H1 (cell line): ENCODE results near the gene PCDH9. TPM values are rescaled to one million over a fixed set of nuclear protein-coding genes. Genes with fewer than 3 reads are reported as not detected.

Experiments used
- CTCF ChIA-PET: fragments of 300-600 bp; sonication (Branson Sonifier 250); formaldehyde crosslinking; loops from one replicate; lab custom pipeline; 2021; ENCODE audit not compliant: partially characterized antibody; lab: Charles Lee
- POLR2A ChIA-PET: fragments of 300-600 bp; sonication (Branson Sonifier 250); formaldehyde crosslinking; loops from one replicate; lab custom pipeline; 2021; ENCODE audit warnings: inconsistent platforms; ENCODE audit not compliant: partially characterized antibody; lab: Charles Lee
- DNase-seq, 2 experiments: peaks; one replicate each; pipeline versions ENCODE4 v3.0.0 to v3.0.0-alpha.2; 2010 to 2022; ENCODE audit warnings: low spot score in 2 of 2, low read depth in 1 of 2, mixed read lengths in 1 of 2
- FAIRE-seq: peaks from 2 replicates; lab custom pipeline; 2011; peaks lifted over from hg19 to GRCh38; lab: Jason Lieb, UNC
- H2AFZ ChIP-seq: 2 replicates; pipeline ENCODE4 v1.8.1; 2012; ENCODE audit warnings: low read length, inconsistent platforms
- H2AK5ac ChIP-seq: 2 replicates; pipeline ENCODE4 v1.6.1; 2013; ENCODE audit warnings: low read depth, low read length
- H2BK120ac ChIP-seq: replicated peaks from 2 replicates; pipeline ENCODE3; 2013; ENCODE audit warnings: low read depth, low read length, inconsistent platforms
- H2BK12ac ChIP-seq: 2 replicates; pipeline ENCODE4 v1.6.1; 2013; ENCODE audit warnings: low read depth, low read length
- H2BK15ac ChIP-seq: 2 replicates; pipeline ENCODE4 v1.6.1; 2013; ENCODE audit warnings: low read length
- H2BK20ac ChIP-seq: 2 replicates; pipeline ENCODE4 v1.6.1; 2013; ENCODE audit warnings: low read length
- H2BK5ac ChIP-seq: 2 replicates; pipeline ENCODE4 v1.6.1; 2013; ENCODE audit warnings: low read depth, low read length
- H3K14ac ChIP-seq: 2 replicates; pipeline ENCODE4 v1.6.1; 2013; ENCODE audit warnings: inconsistent platforms; ENCODE audit not compliant: insufficient read length
- H3K18ac ChIP-seq: 2 replicates; pipeline ENCODE4 v1.6.1; 2013; ENCODE audit warnings: low read length; ENCODE audit errors: extremely low read depth
- H3K23ac ChIP-seq: 2 replicates; pipeline ENCODE4 v1.6.1; 2013; ENCODE audit warnings: inconsistent platforms; ENCODE audit not compliant: insufficient read length
- H3K23me2 ChIP-seq: 2 replicates; pipeline ENCODE4 v1.6.1; 2013; ENCODE audit warnings: low read depth, low read length
- H3K27ac ChIP-seq: 2 replicates; pipeline ENCODE4 v1.6.1; 2011; ENCODE audit warnings: low read depth, low read length, inconsistent platforms
- H3K27me3 ChIP-seq, 4 experiments: replicated peaks in 1 of 4; 1 replicate in 1 of 4; 2 replicates in 3 of 4; pipeline versions ENCODE4 v1.6.1 to v1.8.1; 2011 to 2013; ENCODE audit warnings: low read length in 3 of 4, mild to moderate bottlenecking in 3 of 4, inconsistent platforms in 2 of 4, mixed read lengths in 2 of 4, moderate library complexity in 1 of 4; ENCODE audit not compliant: control insufficient read depth in 3 of 4, insufficient read depth in 3 of 4; ENCODE audit errors: extremely low read depth in 1 of 4
- H3K36me3 ChIP-seq, 4 experiments: 2 replicates each; pipeline versions ENCODE4 v1.6.1 to v1.8.1; 2011 to 2013; ENCODE audit warnings: mild to moderate bottlenecking in 4 of 4, low read length in 3 of 4, moderate library complexity in 2 of 4, control low read depth in 1 of 4, inconsistent platforms in 1 of 4; ENCODE audit not compliant: insufficient read depth in 4 of 4, control insufficient read depth in 2 of 4
- H3K4ac ChIP-seq: replicated peaks from 2 replicates; pipeline ENCODE3; 2013; ENCODE audit warnings: low read length, low read depth, mixed read lengths, inconsistent platforms; ENCODE audit not compliant: insufficient read length
- H3K4me1 ChIP-seq, 4 experiments: replicated peaks in 1 of 4; 1 replicate in 1 of 4; 2 replicates in 3 of 4; pipeline versions ENCODE4 v1.6.1 to v1.8.1; 2011 to 2013; ENCODE audit warnings: low read length in 3 of 4, inconsistent platforms in 2 of 4, mixed read lengths in 1 of 4; ENCODE audit not compliant: insufficient read depth in 4 of 4, control insufficient read depth in 3 of 4
- H3K4me2 ChIP-seq, 2 experiments: 2 replicates each; pipeline versions ENCODE4 v1.6.1 to v1.8.1; 2011 to 2013; ENCODE audit warnings: low read depth in 2 of 2, low read length in 2 of 2, control low read depth in 1 of 2, inconsistent platforms in 1 of 2, mild to moderate bottlenecking in 1 of 2; ENCODE audit not compliant: insufficient read depth in 1 of 2
- H3K4me3 ChIP-seq, 4 experiments: fragments of 200-600, 300-600 bp in 1 of 4; sonication (generic), shearing (Covaris generic), sonication (Bioruptor Twin) in 1 of 4; 2 replicates each; pipeline versions ENCODE4 v1.5.1 to v1.8.1; 2011 to 2016; ENCODE audit warnings: low read length in 4 of 4, low read depth in 3 of 4, control low read depth in 2 of 4, inconsistent platforms in 2 of 4, mild to moderate bottlenecking in 2 of 4, mixed read lengths in 1 of 4, moderate library complexity in 1 of 4; ENCODE audit not compliant: insufficient read depth in 2 of 4; ENCODE audit errors: extremely low read depth in 1 of 4
- H3K56ac ChIP-seq: replicated peaks from 2 replicates; pipeline ENCODE3; 2013; ENCODE audit warnings: low read depth, mild to moderate bottlenecking, mixed read lengths, low read length, inconsistent platforms; ENCODE audit not compliant: insufficient read length
- H3K79me1 ChIP-seq: 2 replicates; pipeline ENCODE4 v1.6.1; 2013; ENCODE audit warnings: low read depth, low read length, control low read depth
- H3K79me2 ChIP-seq, 2 experiments: 2 replicates each; pipeline versions ENCODE4 v1.6.1 to v1.8.1; 2012 to 2013; ENCODE audit warnings: low read length in 2 of 2, mild to moderate bottlenecking in 2 of 2, inconsistent platforms in 1 of 2; ENCODE audit not compliant: insufficient read depth in 2 of 2, control insufficient read depth in 1 of 2
- H3K9ac ChIP-seq, 4 experiments: replicated peaks in 1 of 4; 1 replicate in 1 of 4; 2 replicates in 3 of 4; pipeline versions ENCODE4 v1.6.1 to v1.8.1; 2011 to 2013; ENCODE audit warnings: low read depth in 3 of 4, low read length in 3 of 4, control low read depth in 2 of 4, mild to moderate bottlenecking in 2 of 4, moderate library complexity in 2 of 4, inconsistent platforms in 1 of 4; ENCODE audit errors: extremely low read depth in 1 of 4
- H3K9me3 ChIP-seq, 2 experiments: 2 replicates each; pipeline versions ENCODE4 v1.6.1 to v1.8.1; 2012 to 2013; ENCODE audit warnings: mild to moderate bottlenecking in 2 of 2, moderate library complexity in 2 of 2, control low read depth in 1 of 2, inconsistent platforms in 1 of 2, low read depth in 1 of 2, low read length in 1 of 2, mixed read lengths in 1 of 2; ENCODE audit not compliant: insufficient read depth in 2 of 2
- H4K20me1 ChIP-seq, 2 experiments: replicated peaks in 1 of 2; 2 replicates each; pipeline versions ENCODE3 to v1.8.1; 2011 to 2013; ENCODE audit warnings: inconsistent platforms in 2 of 2, low read length in 2 of 2, mild to moderate bottlenecking in 1 of 2; ENCODE audit not compliant: insufficient read depth in 2 of 2, control insufficient read depth in 1 of 2
- H4K5ac ChIP-seq: 2 replicates; pipeline ENCODE4 v1.6.1; 2013; ENCODE audit warnings: low read length, low read depth, mixed read lengths, inconsistent platforms; ENCODE audit not compliant: insufficient read length
- H4K8ac ChIP-seq: 2 replicates; pipeline ENCODE4 v1.8.0; 2013; ENCODE audit warnings: mild to moderate bottlenecking, moderate library complexity, low read length, inconsistent platforms; ENCODE audit not compliant: insufficient read depth; ENCODE audit errors: extremely low read depth
- H4K91ac ChIP-seq: replicated peaks from 2 replicates; pipeline ENCODE3; 2013; ENCODE audit warnings: low read length, mixed read lengths, inconsistent platforms; ENCODE audit not compliant: insufficient read length
- BRCA1 ChIP-seq: IDR thresholded peaks from 2 replicates; pipeline ENCODE4 v1.6.1; 2012; ENCODE audit warnings: low read depth, low read length, improper control_type of control experiment
- KDM1A ChIP-seq: fragments of 200-600, 300-600 bp; sonication (generic); IDR thresholded peaks from 2 replicates; pipeline ENCODE4 v1.7.1; 2016; ENCODE audit warnings: mild to moderate bottlenecking, low read length, borderline replicate concordance
- NRF1 ChIP-seq: IDR thresholded peaks from 2 replicates; pipeline ENCODE4 v1.6.1; 2011; ENCODE audit warnings: mild to moderate bottlenecking, low read depth, low read length, improper control_type of control experiment
- RBBP5 ChIP-seq: IDR thresholded peaks from 2 replicates; pipeline ENCODE4 v1.7.1; 2012; ENCODE audit warnings: low read depth, mild to moderate bottlenecking, inconsistent platforms, low read length, moderate library complexity, borderline replicate concordance
- SIRT6 ChIP-seq: IDR thresholded peaks from one replicate; pipeline ENCODE4 v1.7.1; 2012; ENCODE audit warnings: low read length, inconsistent platforms
- SIX5 ChIP-seq: IDR thresholded peaks from 2 replicates; pipeline ENCODE4 v1.6.1; 2011; ENCODE audit warnings: mild to moderate bottlenecking, low read depth, low read length
- WGBS, 2 experiments: shearing (Covaris generic) in 1 of 2; methylation state at CpG; one replicate each; pipeline versions ENCODE4 v1.1.6 to v1.1.7; 2013 to 2015; ENCODE audit warnings: low lambda C conversion rate in 2 of 2, mixed read lengths in 2 of 2, inconsistent platforms in 1 of 2, low coverage in 1 of 2, missing lambda C conversion rate in 1 of 2; ENCODE audit not compliant: insufficient replicate concordance in 2 of 2, insufficient coverage in 1 of 2, insufficient read length in 1 of 2; ENCODE audit errors: extremely low coverage in 1 of 2, missing lambda C conversion rate in 1 of 2; 5-methylcytosine and 5-hydroxymethylcytosine counted together
- polyA plus RNA-seq, 7 experiments: library from polyadenylated mRNA; depleted of rRNA in 3 of 7; stranded (reverse) in 5 of 7; unstranded in 2 of 7; fragments of >200 nt in 5 of 7; fragments of 200-250 nt in 2 of 7; gene quantifications; 1 replicate in 5 of 7; 2 replicates in 1 of 7; 4 replicates in 1 of 7; pipeline versions ENCODE4 v1.2.1 to v1.2.3, GENCODE V29; 2011 to 2013; ENCODE audit warnings: missing spikeins in 2 of 7, mixed read lengths in 2 of 7
- total RNA-seq: library from RNA; stranded (reverse); fragmentation: NEBNext Ultra II Directional; extraction: Animal tissue kit (Norgen Biotek cat#: 25700); gene quantifications from 2 replicates; pipeline ENCODE4 v1.2.1, GENCODE V29; 2021

PCDH9 gene
- total and polyA plus RNA-seq, 2 of the 8 experiments (the other 6 are each of a cell fraction or from before 2014, with no cell fraction given): 0.12 to 0.60 TPM

GRCh38 chr13:66265371-66265770 lies 964.8 kb downstream of the PCDH9 start:
- Histone ChIP-seq H3K9ac (no peak overlapping the region), H3K79me2 (no peaks in the 10 kb centered on the region), H3K23me2 (no peaks in the 10 kb centered on the region), H2AK5ac (no peak overlapping the region), H3K18ac (no peak overlapping the region), H3K27ac (no peak overlapping the region), H3K4me3 (no peak overlapping the region), H4K8ac (no peak overlapping the region), H3K56ac (no peak overlapping the region), H4K20me1 (no peaks in the 10 kb centered on the region), H3K4me2 (no peak overlapping the region), H3K4ac (no peak overlapping the region), H3K4me1 (no peaks in the 10 kb centered on the region), H3K79me1 (no peaks in the 10 kb centered on the region), H3K9me3 (peaks cover 1 to 2% of the 10 kb centered on the region in 2 experiments; a peak in 1 of 4 replicates), H4K91ac (no peak overlapping the region), H3K27me3 (no peaks in the 10 kb centered on the region), H2BK120ac (no peak overlapping the region), H2BK5ac (no peak overlapping the region), H3K14ac (no peak overlapping the region), H4K5ac (no peak overlapping the region), H2BK12ac (no peak overlapping the region), H3K36me3 (no peaks in the 10 kb centered on the region), H3K23ac (no peak overlapping the region), H2BK15ac (no peak overlapping the region), H2BK20ac (no peak overlapping the region), H2AFZ (no peak overlapping the region; the same call in 1 of the 2 replicates)
- CTCF ChIA-PET: interaction anchor here (1.0 to 1.2 kb wide), 3 partner anchors 42 to 502 kb away, joined by 3 to 4 read pairs (median 4); no protein-coding TSS in a partner anchor
- DNase-seq: no peak
- FAIRE-seq: no peak
- POLR2A ChIA-PET: no interaction called here
- WGBS, 2 experiments: 93% methylated on average over 4 of the region's 4 CpGs; no CpG with 5 or more reads in 1 of the 2 experiments
- TF ChIP-seq BRCA1: no peak
- TF ChIP-seq RBBP5: no peak
- no peak for TF ChIP-seq SIX5
- no peak for TF ChIP-seq KDM1A
- TF ChIP-seq NRF1: no peak
- TF ChIP-seq SIRT6: no peak
